HG02763 (cell line): ENCODE measurements around the gene HOXA3.

Experiments used
- ATAC-seq: cut with Tn5 transposase; IDR thresholded peaks from one replicate; pipeline ENCODE4 v1.9.1; 2021; ENCODE audit warnings: mild to moderate bottlenecking, moderate library complexity; ENCODE audit not compliant: unreplicated experiment

Gene HOXA3

GRCh38 chr7:27145914-27146412, 6.4 kb downstream of the HOXA3 start:
- no peak for ATAC-seq

DNA sequence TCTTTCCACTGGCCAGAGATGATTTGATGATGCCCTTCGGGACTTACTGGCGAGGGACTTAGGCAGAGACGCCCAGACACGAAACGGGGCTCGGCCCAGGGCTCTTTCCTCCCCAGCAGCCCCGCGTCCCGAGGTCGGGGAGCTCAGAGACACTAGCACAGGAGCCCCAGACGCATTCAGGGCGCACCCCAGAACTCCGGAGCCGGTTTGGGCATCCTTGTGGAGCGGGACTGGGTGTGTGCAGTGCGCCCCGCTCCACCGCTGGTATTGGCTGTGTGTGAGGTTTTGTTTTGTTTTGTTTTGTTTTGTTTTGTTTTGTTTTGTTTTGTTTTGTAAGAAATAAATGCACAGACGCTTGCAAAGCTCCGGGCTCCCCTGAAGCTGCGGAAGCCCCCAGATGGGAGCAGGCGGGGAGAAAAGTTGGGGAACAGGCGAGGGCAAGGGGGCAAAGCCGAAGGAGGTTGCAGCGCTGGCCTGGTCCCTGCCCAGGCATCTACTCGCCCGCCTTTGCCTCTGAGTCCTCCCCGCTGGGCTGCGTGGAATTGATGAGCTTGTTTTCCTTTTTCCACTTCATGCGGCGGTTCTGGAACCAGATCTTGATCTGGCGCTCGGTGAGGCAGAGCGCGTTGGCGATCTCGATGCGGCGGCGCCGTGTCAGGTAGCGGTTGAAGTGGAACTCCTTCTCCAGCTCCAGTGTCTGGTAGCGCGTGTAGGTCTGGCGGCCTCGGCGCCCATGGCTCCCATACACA, 7.0 kb downstream of the HOXA3 start:
- ATAC-seq: no peak

DNA sequence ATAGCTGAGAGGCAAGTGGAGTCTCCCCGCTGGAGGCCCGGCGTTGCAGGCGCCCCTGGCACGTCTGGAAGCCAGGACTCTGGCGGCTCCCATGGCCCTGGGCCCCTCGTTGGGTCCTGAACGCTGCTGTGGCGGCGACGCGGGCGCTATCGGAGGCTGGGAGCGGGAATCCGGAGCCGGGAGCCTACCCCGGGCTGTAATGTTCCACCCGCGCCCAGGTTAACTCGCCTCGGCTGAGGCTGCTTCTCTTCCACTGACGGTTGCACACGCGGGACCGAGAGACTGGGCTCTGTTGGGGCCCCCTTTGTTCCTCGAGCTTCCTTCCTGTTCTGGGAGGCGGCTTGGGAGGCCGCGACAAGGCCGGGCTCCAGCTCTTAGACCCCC, 7.6 kb downstream of the HOXA3 start:
- ATAC-seq: no peak

DNA sequence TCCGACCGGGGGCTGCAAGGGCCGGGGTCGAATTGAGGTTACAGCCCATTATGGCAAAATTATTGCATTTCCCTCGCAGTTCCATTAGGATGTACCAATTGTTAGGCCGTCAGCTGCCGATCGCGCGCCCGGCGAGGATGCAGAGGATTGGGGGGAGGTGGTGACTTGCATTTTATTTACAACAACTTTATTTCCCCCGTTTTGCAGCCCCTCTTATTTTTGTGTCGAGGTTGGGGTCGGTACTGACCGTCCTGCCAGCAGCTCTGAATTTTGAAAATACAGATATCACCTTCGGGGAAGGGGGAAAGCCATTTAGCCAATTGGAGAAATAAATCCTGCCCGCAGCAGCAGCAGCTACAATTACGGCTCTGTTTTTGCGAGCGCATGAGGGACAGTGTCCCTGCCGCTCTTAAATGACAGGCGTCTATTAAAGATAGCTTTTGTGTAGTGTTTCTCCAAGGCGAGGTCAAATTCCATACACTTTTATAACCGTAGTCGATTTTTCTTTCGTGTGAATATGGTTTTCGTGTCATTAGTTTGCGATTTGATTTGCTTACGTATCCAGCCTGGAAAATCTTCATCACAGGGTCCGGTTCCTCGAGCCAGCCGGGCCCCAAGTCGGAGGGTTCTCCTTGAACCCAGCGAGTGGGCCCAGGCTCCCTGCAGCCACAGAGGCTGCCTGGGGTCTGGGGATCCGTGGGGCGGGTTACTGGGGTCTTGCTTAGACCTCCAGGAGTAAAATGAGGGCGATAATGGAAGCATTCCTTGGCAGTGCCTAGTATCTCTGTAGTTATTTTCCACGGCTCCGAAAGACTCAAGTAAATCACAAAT, 8.2 kb downstream of the HOXA3 start:
- no peak for ATAC-seq

DNA sequence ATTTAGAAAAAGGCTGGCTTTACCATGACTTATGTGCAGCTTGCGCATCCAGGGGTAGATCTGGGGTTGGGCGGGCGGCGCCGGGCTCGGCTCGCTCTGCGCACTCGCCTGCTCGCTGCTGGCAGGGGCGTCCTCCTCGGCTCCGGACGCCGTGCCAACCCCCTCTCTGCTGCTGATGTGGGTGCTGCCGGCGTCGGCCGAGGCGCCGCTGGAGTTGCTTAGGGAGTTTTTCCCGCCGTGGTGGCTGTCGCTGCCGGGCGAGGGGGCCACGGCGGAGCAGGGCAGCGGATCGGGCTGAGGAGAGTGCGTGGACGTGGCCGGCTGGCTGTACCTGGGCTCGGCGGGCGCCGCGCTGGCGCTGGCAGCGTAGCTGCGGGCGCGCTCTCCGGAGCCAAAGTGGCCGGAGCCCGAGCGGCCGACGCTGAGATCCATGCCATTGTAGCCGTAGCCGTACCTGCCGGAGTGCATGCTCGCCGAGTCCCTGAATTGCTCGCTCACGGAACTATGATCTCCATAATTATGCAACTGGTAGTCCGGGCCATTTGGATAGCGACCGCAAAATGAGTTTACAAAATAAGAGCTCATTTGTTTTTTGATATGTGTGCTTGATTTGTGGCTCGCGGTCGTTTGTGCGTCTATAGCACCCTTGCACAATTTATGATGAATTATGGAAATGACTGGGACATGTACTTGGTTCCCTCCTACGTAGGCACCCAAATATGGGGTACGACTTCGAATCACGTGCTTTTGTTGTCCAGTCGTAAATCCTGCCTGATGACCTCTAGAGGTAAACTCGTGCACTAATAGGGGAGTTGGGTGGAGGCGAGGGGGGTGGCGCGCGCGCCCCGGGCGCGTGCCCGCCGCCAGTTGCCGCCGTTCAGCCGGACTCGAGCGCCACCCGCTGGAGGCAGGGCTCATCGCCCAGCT, 9.1 kb downstream of the HOXA3 start, which contains the start of gene HOXA5:
Gene HOXA5 (minus strand): TSS at position 659 of the 927 bp plus-strand sequence. CDS start 74 bp downstream, at position 585.
- ATAC-seq: no peak

- no peak for ATAC-seq
Observed at GRCh38 chr7:27142580-27143022, 9.8 kb downstream of the HOXA3 start.

GRCh38 chr7:27141923-27142579, 10.3 kb downstream of the HOXA3 start:
- no peak for ATAC-seq

- no peak for ATAC-seq
Observed at GRCh38 chr7:27141137-27141922, 11.1 kb downstream of the HOXA3 start.

DNA sequence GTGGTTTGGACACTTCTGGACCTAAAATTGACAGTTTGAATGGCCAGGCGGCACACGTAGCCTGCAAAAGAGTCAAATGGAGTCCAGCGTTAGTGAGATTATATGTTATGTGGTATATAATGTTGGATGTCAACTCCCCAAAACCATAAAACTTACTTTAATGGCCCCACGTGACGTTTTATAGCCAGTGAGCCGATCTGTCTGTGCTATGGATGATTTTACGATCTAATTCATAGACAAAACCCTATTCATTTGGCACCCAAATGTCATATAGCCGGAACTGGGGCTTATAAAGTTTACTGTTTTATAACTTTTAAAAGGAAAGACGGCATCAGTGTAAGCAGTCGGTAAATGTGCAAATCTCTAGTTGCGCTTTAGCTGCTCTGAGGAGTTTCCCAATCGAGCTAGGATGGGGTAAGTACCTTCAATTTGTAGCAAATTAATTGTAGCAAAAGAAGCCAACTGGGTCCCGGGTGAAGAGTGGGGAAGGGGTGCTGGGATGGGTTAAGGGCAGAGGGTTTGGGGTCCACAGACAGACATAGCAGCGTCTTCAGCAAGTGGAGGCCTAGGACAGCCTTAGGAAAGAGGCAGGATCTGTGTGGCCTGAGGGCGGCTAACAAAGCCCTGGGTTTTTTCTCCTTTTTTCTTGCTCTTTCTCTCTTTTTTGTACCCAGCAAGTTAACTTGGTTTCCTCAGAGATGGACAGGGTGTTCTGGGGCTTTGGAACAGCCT, 12.1 kb downstream of the HOXA3 start:
- no peak for ATAC-seq

DNA sequence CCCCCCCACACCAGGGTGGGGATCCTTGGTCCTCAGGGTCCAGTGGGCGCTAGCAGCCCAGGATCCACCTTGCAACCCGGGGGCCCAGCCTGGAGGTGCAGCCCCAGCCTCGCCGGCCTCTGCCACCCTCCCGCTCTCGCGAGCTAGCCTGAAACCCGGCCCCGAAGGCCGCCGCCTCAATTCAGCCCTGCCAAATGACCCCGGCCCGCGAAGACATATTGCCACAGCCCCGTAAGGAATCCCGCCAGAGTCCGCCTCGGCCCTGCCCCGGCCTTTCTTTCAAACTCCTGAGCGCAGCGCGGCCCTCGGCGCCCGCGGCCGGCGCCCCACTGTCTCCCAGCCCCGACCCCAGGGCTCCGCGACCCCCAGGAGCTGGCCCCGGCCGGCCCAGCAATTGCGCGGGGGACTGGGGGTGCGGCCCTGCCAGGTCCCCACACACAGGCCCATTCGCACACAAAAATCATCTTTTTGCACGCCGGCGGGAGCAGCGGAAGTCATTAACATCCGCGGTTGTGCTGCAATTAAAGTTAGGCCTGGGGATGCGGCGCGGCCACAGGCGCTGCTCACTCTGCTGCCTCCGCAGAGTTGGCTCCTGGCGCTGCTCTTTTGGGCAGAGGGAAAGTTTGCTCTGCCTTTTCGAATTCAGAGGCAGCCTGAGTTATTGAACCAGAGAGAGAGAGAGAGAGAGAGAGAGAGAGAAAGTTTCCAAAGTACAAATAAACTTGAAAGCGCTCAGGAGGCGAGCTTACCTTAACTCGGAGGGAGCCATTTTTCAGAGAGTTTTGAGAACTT, 12.9 kb downstream of the HOXA3 start:
- ATAC-seq: no peak

GRCh38 chr7:27138985-27139333, 13.4 kb downstream of the HOXA3 start:
- no peak for ATAC-seq

DNA sequence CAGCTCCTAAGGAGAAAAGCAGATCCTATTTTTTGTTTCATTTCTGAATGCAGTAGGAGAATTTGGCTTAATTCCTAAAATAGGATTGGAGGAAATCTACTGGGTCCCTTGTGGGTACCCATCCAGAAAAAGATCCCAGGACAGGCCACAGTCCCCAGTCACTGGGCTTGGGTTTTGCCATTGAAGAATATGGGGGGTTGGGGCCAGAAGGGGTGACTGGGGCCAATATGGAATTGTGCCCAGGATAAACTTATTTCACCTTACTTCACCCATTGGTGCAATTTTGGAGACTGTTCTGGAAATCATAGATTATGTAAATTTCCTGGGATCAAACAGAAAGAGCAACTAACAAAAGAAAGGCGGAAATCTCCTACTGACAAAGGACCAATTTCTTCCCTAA, 13.9 kb downstream of the HOXA3 start:
- no peak for ATAC-seq

DNA sequence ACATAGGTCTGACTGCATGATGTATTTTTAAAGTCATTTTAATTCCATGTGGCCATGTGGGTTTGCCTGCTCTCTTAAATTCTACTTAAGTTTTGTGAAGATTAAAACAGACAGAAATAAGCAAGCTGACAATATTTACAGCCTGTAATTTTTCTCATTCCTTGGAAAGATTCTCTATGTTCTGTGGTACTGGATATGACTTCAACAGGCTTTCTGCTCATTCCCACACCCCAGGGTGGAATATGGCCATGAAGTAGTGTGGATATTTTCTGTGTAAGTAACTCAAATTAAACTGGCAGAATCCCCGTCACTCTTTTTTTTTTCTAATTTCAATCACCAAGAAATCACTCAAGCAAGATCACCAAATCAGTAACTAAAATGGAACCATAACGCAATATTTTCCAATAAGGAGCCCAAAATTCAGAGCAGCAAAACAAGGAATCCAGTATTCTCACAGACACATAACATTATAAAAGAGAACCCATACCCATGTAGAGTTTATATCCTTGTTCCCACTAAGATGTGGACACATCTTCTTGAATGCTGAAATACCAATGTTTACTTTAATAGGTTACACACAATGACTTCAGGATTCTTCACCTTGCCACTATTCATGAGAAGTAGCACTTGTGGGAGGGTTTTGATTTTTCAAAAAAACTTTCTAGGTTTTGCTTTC, 14.6 kb downstream of the HOXA3 start:
- no peak for ATAC-seq

- ATAC-seq: no peak
Observed at GRCh38 chr7:27134392-27134791, 18.0 kb downstream of the HOXA3 start.

DNA sequence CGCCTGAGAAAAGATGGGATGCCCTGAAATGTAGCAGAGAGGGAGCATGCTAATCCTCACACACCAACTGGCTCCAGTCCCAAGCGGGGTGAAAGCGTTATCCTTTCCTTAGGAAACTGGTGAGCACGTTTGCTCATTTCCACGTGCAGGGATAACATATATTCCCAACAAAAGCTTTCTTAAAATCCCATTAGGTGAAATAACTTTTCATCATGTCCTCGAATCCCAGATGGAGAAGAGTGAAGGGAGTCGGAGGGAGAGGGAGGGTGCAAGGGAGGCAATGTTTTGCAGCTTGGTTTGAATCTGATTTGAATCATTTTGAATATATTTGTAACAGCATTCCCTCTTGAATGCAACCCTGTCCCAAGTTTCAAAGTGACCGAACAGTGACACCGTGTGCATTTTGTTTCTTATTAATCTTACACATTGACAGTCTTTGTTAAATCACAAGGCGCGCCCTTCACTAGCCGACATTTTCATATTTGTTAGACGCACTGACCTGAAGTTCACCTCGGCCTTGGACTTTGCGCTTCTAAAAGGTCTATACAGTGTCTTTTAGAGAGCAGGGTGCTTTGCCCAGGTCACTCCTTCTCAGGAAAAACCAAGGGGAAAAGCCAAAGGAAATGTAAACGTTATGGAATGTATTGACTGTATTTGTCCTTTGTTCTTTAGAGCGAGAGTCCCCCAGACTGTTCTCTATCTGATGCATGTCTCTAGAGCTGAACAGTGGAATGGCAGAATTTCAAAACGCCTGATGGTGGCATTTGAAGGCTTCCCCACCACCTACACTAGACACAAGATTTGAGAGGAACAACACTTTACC, 18.8 kb downstream of the HOXA3 start:
- ATAC-seq: no peak

- ATAC-seq: no peak
Observed at GRCh38 chr7:27132978-27133377, 19.4 kb downstream of the HOXA3 start.

DNA sequence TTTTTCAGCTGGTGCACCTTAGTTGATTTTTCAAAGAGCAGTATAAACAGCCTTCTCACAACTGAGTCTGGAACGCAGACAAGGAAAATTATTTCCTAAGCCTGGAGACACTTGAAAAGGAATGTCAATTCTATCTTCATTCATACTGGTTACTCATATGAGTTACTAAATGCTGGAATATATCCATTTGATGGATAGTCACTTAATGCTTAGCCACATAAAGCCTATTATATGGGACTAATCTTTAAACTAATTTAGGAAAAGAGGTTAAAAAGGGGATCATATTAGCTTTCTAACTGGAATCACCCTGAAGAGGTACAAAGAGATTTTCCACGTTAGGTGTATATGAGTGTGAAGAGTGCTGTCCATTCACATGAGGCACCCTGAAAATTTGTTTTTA, 20.2 kb downstream of the HOXA3 start:
- ATAC-seq: no peak
